Testis (tissue), 3 donors: ENCODE results near the gene GREB1L. TPM values are rescaled to one million over a fixed set of nuclear protein-coding genes. Genes with fewer than 3 reads are reported as not detected.

Experiments used
- DNase-seq: peaks from one replicate; pipeline ENCODE4 v3.0.0-alpha.2; 2019
- H3K27ac ChIP-seq, 2 donors: fragments of 200-600 bp; sonication (generic); one replicate each; pipeline ENCODE4 v1.5.1; 2019
- H3K27me3 ChIP-seq: fragments of 200-600 bp; sonication (generic); one replicate; pipeline ENCODE4 v1.5.1; 2019
- H3K36me3 ChIP-seq: fragments of 200-600 bp; sonication (generic); one replicate; pipeline ENCODE4 v1.5.1; 2017; ENCODE audit warnings: low read depth; ENCODE audit errors: missing control alignments
- H3K4me1 ChIP-seq: fragments of 200-600 bp; sonication (generic); one replicate; pipeline ENCODE4 v1.5.1; 2019
- H3K4me3 ChIP-seq, 2 donors: fragments of 200-600 bp; sonication (generic); one replicate each; pipeline ENCODE4 v1.5.1; 2017 to 2019
- H3K9me3 ChIP-seq: fragments of 200-600 bp; sonication (generic); one replicate; pipeline ENCODE4 v1.5.1; 2017
- POLR2A ChIP-seq: fragments of 450-650 bp; IDR thresholded peaks from one replicate; pipeline ENCODE4 v1.6.1; 2017; ENCODE audit warnings: antibody characterized with exemption, mild to moderate bottlenecking, moderate library complexity
- WGBS, 2 donors: methylation state at CpG; one replicate each; pipeline ENCODE4 v1.1.5; 2018; 5-methylcytosine and 5-hydroxymethylcytosine counted together
- intact Hi-C: fragments of 100-400 bp; cut with DNase I; formaldehyde crosslinking; loops from one replicate; pipeline ENCODE4 v1.15.1; 2023; ENCODE audit warnings: low total_unique reads
- polyA plus RNA-seq: library from polyadenylated mRNA; stranded (reverse); fragments of 350-450 nt; fragmentation: Illumina TruSeq; extraction: RNeasy Lipid Tissue Mini Kit (QIAGEN cat#74804); gene quantifications from one replicate; pipeline ENCODE4 v1.2.3, GENCODE V29; 2014; ENCODE audit warnings: low read depth, low replicate concordance; ENCODE audit not compliant: insufficient read depth
- total RNA-seq, 2 donors: library from RNA; depleted of rRNA; stranded (reverse); fragments of >200 nt; gene quantifications; one replicate each; pipeline ENCODE4 v1.2.3, GENCODE V29; 2016
- TF ChIP-seq, protein P1 (sequence below), 3 experiments: fragments of 450-650 bp in 2 of 3; fragments of 200-600 bp in 1 of 3; sonication (generic) in 1 of 3; IDR thresholded peaks; one replicate each; pipeline ENCODE4 v1.5.1; 2016 to 2019; ENCODE audit warnings: antibody characterized with exemption in 3 of 3, mild to moderate bottlenecking in 2 of 3, moderate library complexity in 1 of 3

Gene GREB1L
- total and polyA plus RNA-seq, 3 donors from 2014 or later, result 11.9 to 40.6 (median 38.4) TPM

DNA sequence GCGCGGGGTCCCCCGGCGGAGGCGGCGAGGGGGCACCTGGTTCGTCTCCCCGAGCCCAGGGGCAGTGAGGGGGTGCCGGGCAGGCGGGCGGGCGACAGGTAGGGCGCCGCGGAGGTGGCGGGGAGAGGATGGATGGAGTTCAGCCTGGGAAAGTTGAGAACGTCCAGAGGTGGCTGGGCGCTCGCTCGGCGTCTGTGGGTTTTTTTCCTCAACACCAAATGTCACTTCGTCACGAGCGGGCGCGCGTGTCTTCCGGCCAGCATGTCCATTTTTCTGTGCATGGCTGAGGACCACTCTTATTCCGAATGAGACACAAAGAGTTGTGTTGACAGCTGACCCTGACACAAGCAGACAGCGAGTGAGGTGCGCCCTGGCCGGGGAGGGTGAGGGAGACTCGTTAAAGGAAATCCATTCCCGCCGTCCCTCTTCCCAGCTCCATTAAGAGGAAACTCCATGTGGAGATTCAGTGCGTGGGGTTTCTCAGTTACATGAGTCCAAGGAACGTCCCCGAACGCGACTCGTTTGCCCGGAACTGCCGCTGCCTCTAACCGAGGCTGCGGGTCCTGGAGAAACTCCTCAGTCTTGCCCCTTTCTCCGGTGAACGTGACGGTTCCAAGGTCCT is 859 bp downstream of the GREB1L start:
- intact Hi-C loops, result no loop called here
- Histone ChIP-seq H3K9me3 (no peaks in the 10 kb centered on the region), H3K36me3 (no peaks in the 10 kb centered on the region), H3K27me3 (no peaks in the 10 kb centered on the region), H3K4me1 (peaks cover 3% of the 10 kb centered on the region), H3K4me3 (peak overlapping the region; percentile 76 to 92), H3K27ac (peak overlapping the region; percentile 88 to 91)
- no peak for TF ChIP-seq POLR2A
- TF ChIP-seq, protein P1, sequence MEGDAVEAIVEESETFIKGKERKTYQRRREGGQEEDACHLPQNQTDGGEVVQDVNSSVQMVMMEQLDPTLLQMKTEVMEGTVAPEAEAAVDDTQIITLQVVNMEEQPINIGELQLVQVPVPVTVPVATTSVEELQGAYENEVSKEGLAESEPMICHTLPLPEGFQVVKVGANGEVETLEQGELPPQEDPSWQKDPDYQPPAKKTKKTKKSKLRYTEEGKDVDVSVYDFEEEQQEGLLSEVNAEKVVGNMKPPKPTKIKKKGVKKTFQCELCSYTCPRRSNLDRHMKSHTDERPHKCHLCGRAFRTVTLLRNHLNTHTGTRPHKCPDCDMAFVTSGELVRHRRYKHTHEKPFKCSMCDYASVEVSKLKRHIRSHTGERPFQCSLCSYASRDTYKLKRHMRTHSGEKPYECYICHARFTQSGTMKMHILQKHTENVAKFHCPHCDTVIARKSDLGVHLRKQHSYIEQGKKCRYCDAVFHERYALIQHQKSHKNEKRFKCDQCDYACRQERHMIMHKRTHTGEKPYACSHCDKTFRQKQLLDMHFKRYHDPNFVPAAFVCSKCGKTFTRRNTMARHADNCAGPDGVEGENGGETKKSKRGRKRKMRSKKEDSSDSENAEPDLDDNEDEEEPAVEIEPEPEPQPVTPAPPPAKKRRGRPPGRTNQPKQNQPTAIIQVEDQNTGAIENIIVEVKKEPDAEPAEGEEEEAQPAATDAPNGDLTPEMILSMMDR (IDR thresholded peaks at IDR 0.05), result no peak
- WGBS, 2 donors, result 0 to 1% methylated on average over 31 to 33 of the region's 48 CpGs
- peak; percentile 55 for DNase-seq

DNA sequence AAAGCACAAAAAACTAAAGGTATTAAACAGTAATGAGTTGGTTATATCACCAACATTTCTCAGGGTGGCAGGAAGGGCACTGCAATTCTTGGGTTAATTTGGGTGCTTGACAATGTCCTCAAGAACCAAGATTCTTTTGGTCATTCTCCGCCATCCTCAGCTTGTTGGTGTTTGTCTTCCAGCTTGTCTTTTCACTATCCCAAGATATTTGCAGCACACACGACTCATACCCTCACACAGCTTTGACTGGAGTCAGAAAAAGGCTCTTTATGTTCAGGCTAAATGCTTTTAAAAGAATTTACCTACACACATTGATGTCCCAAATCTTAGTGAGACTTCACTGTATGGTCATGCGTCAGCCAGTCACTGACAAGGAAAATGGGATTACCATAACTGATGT is 12.5 kb downstream of the GREB1L start:
- intact Hi-C loops, result no loop called here

DNA sequence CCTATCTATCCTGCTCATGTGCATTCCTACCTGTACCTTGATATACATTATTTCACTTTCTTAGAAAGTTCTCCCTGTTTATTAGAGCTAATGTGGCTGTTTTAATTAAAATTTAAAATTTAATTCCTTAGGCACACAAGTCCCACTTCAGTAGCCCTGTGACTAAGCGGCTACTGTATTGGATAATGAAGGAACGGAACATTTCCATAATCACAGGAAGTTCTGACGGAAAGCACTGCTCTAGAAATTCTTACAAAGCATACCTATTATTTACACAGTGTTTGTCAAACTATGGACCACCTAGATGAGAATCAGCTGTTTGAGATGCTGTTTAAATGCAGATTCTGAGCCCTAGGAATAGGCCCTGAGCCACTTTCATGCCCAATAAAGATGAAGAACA is 13.2 kb downstream of the GREB1L start:
- intact Hi-C loops, result no loop called here
- DNase-seq, result no peak
- no peak for TF ChIP-seq POLR2A
- TF ChIP-seq, protein P1 (IDR thresholded peaks at IDR 0.05), result no peak
- Histone ChIP-seq H3K9me3 (no peaks in the 10 kb centered on the region), H3K27me3 (no peaks in the 10 kb centered on the region), H3K4me1 (no peaks in the 10 kb centered on the region), H3K4me3 (no peak overlapping the region), H3K27ac (no peak overlapping the region), H3K36me3 (no peaks in the 10 kb centered on the region)
- 92 to 94% methylated on average over 3 of the region's 3 CpGs for WGBS, 2 donors

More for the DNA sequence above, 12.5 kb downstream of the GREB1L start:
- Histone ChIP-seq H3K4me3 (no peak overlapping the region), H3K27me3 (no peaks in the 10 kb centered on the region), H3K27ac (no peak overlapping the region), H3K4me1 (no peaks in the 10 kb centered on the region), H3K9me3 (no peaks in the 10 kb centered on the region), H3K36me3 (no peaks in the 10 kb centered on the region)
- WGBS, 2 donors, result 94% methylated on average over 3 of the region's 3 CpGs
- no peak for DNase-seq
- TF ChIP-seq, protein P1 (IDR thresholded peaks at IDR 0.05), result no peak
- no peak for TF ChIP-seq POLR2A

DNA sequence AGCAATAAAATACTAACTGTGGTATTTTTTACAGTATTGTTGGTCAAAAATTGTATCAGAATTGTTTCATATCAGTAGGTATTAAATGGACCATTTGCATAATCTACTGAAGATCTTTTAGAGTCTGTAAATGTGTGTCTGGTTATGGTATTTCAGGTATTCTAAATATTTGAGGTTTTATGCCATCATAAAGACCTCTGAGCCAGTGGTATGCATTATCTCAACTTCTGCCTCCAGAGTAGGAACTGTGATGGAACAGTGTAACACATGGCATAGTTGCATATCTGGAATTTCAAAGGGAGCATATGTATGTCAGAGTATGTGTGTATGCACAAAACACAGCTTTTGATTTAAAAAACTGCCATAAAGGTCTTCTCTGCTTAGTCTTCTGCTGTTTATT is 15.4 kb downstream of the GREB1L start:
- Histone ChIP-seq H3K27me3 (no peaks in the 10 kb centered on the region), H3K4me3 (no peak overlapping the region), H3K4me1 (no peaks in the 10 kb centered on the region), H3K9me3 (no peaks in the 10 kb centered on the region), H3K36me3 (no peaks in the 10 kb centered on the region), H3K27ac (no peak overlapping the region)
- TF ChIP-seq, protein P1 (IDR thresholded peaks at IDR 0.05), result no peak
- no peak for TF ChIP-seq POLR2A
- intact Hi-C loops, result no loop called here
- no peak for DNase-seq

DNA sequence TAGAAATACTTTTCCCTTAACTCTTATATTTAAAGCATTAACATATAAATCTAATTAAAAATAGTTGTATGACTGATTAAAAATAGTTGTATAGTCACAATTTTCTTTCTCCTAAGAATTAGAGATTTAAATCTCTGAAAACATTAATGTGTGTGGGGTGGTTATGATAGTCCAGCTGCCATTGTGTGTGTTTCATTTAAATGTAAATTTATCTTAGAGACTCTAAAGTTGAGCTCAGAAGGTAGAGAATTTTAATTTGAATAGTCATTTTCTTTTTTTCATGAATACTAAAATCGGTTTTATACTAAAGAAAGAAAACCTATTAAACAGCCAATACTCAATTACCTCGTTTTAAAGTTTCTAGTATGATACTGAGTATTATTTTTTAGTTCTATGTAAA is 18.6 kb downstream of the GREB1L start:
- Histone ChIP-seq H3K4me3 (no peak overlapping the region), H3K4me1 (peaks cover 11% of the 10 kb centered on the region), H3K36me3 (no peaks in the 10 kb centered on the region), H3K27me3 (no peaks in the 10 kb centered on the region), H3K27ac (no peak overlapping the region), H3K9me3 (no peaks in the 10 kb centered on the region)
- WGBS, 2 donors, result 81 to 82% methylated on average over 2 of the region's 2 CpGs
- TF ChIP-seq POLR2A, result no peak
- TF ChIP-seq, protein P1 (IDR thresholded peaks at IDR 0.05), result no peak
- no peak for DNase-seq
- intact Hi-C loops, result no loop called here
